ENCODE measurements around the gene ADCY10. TPM values are rescaled to one million over a fixed set of nuclear protein-coding genes. Genes with fewer than 3 reads are reported as not detected.

ADCY10 gene
- total RNA-seq, 1 experiment from 2014 or later: 0.31 TPM

GRCh38 chr1:167821969-167822685 lies 91.8 kb downstream of the ADCY10 start:
- intact Hi-C loops (cut with micrococcal nuclease; ENCODE audit: unreplicated experiment): loop anchor here (5.0 kb wide), 1 partner anchor 105 kb away; no protein-coding TSS in a partner anchor
- DNase-seq: peak; percentile 18
- no TSS peak for BruUV-seq (replicated peaks)
- CTCF ChIA-PET: interaction anchor here (1.7 kb wide), 1 partner anchor 260 kb away, joined by 6 read pairs; no protein-coding TSS in a partner anchor
- H3K4me1 Mint-ChIP-seq (ENCODE audit: low read depth, unreplicated experiment): peaks cover 48% of the 10 kb centered on the region
- peaks cover 3% of the 10 kb centered on the region for H3K9me3 Mint-ChIP-seq (ENCODE audit: low read depth, unreplicated experiment)
- H3K4me3 Mint-ChIP-seq (ENCODE audit: low read depth, unreplicated experiment): no peak overlapping the region
- H3K36me3 Mint-ChIP-seq (ENCODE audit: insufficient read depth, unreplicated experiment): peaks cover 9% of the 10 kb centered on the region
- TF ChIP-seq, protein P1, sequence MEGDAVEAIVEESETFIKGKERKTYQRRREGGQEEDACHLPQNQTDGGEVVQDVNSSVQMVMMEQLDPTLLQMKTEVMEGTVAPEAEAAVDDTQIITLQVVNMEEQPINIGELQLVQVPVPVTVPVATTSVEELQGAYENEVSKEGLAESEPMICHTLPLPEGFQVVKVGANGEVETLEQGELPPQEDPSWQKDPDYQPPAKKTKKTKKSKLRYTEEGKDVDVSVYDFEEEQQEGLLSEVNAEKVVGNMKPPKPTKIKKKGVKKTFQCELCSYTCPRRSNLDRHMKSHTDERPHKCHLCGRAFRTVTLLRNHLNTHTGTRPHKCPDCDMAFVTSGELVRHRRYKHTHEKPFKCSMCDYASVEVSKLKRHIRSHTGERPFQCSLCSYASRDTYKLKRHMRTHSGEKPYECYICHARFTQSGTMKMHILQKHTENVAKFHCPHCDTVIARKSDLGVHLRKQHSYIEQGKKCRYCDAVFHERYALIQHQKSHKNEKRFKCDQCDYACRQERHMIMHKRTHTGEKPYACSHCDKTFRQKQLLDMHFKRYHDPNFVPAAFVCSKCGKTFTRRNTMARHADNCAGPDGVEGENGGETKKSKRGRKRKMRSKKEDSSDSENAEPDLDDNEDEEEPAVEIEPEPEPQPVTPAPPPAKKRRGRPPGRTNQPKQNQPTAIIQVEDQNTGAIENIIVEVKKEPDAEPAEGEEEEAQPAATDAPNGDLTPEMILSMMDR (IDR thresholded peaks at IDR 0.05; ENCODE audit: unreplicated experiment): no peak
- H3K27ac Mint-ChIP-seq (ENCODE audit: unreplicated experiment): peak overlapping the region; percentile 81
- H3K27me3 Mint-ChIP-seq (ENCODE audit: unreplicated experiment): no peaks in the 10 kb centered on the region

GRCh38 chr1:167821356-167821685 lies 92.6 kb downstream of the ADCY10 start:
- DNase-seq: no peak
- H3K27me3 Mint-ChIP-seq (ENCODE audit: unreplicated experiment): no peaks in the 10 kb centered on the region
- H3K36me3 Mint-ChIP-seq (ENCODE audit: insufficient read depth, unreplicated experiment): peaks cover 9% of the 10 kb centered on the region
- intact Hi-C loops (cut with micrococcal nuclease; ENCODE audit: unreplicated experiment): loop anchor here (5.0 kb wide), 1 partner anchor 106 kb away; no protein-coding TSS in a partner anchor
- BruUV-seq (replicated peaks): no TSS peak
- peaks cover 48% of the 10 kb centered on the region for H3K4me1 Mint-ChIP-seq (ENCODE audit: low read depth, unreplicated experiment)
- H3K27ac Mint-ChIP-seq (ENCODE audit: unreplicated experiment): peak overlapping the region; percentile 40
- TF ChIP-seq, protein P1 (IDR thresholded peaks at IDR 0.05; ENCODE audit: unreplicated experiment): no peak
- peaks cover 3% of the 10 kb centered on the region for H3K9me3 Mint-ChIP-seq (ENCODE audit: low read depth, unreplicated experiment)
- H3K4me3 Mint-ChIP-seq (ENCODE audit: low read depth, unreplicated experiment): no peak overlapping the region
- CTCF ChIA-PET: interaction anchor here (1.7 kb wide), 1 partner anchor 261 kb away, joined by 6 read pairs; no protein-coding TSS in a partner anchor

GRCh38 chr1:167820684-167821355 lies 93.1 kb downstream of the ADCY10 start:
- DNase-seq: no peak
- H3K27ac Mint-ChIP-seq (ENCODE audit: unreplicated experiment): peak overlapping the region; percentile 40

More at GRCh38 chr1:167820684-167821355, 93.1 kb downstream of the ADCY10 start:
- no TSS peak for BruUV-seq (replicated peaks)
- H3K4me3 Mint-ChIP-seq (ENCODE audit: low read depth, unreplicated experiment): peak overlapping the region; percentile 85
- intact Hi-C loops (cut with micrococcal nuclease; ENCODE audit: unreplicated experiment): loop anchor here (5.0 kb wide), 1 partner anchor 106 kb away; no protein-coding TSS in a partner anchor
- TF ChIP-seq, protein P1 (IDR thresholded peaks at IDR 0.05; ENCODE audit: unreplicated experiment): no peak
- CTCF ChIA-PET: no interaction called here
- peaks cover 9% of the 10 kb centered on the region for H3K36me3 Mint-ChIP-seq (ENCODE audit: insufficient read depth, unreplicated experiment)
- peaks cover 4% of the 10 kb centered on the region for H3K9me3 Mint-ChIP-seq (ENCODE audit: low read depth, unreplicated experiment)
- no peaks in the 10 kb centered on the region for H3K27me3 Mint-ChIP-seq (ENCODE audit: unreplicated experiment)
- H3K4me1 Mint-ChIP-seq (ENCODE audit: low read depth, unreplicated experiment): peaks cover 48% of the 10 kb centered on the region

Measured in Calu3 (cell line).